PFSK-1 (cell line): ENCODE data around the gene KAZN.

Experiments
- FOXP2 ChIP-seq: optimal IDR thresholded peaks from 2 replicates; pipeline ENCODE3; 2011; ENCODE audit warnings: borderline replicate concordance, control low read depth, inconsistent platforms; ENCODE audit not compliant: insufficient read depth; ENCODE audit errors: extremely low read length, extremely low read depth
- POLR2AphosphoS5 ChIP-seq: IDR thresholded peaks from 2 replicates; pipeline ENCODE4 v1.6.1; 2012; ENCODE audit warnings: low read depth, mild to moderate bottlenecking, control low read depth, low read length, moderate library complexity
- SIN3A ChIP-seq: IDR thresholded peaks from 2 replicates; pipeline ENCODE4 v1.6.1; 2012; ENCODE audit warnings: mild to moderate bottlenecking, low read length, moderate library complexity, borderline replicate concordance; ENCODE audit not compliant: insufficient read depth
- TAF1 ChIP-seq: IDR thresholded peaks from 2 replicates; pipeline ENCODE4 v1.6.1; 2012; ENCODE audit warnings: low read length, control low read depth, borderline replicate concordance; ENCODE audit not compliant: insufficient read depth
- TF ChIP-seq, protein P1 (sequence below), 2 experiments: IDR thresholded peaks; 2 replicates each; pipeline versions ENCODE4 v1.6.1 to v1.8.0; 2011 to 2012; ENCODE audit warnings: low read depth in 2 of 2, low read length in 2 of 2, control low read depth in 1 of 2, inconsistent platforms in 1 of 2, mild to moderate bottlenecking in 1 of 2, moderate library complexity in 1 of 2; ENCODE audit not compliant: insufficient read depth in 1 of 2

Gene KAZN

DNA sequence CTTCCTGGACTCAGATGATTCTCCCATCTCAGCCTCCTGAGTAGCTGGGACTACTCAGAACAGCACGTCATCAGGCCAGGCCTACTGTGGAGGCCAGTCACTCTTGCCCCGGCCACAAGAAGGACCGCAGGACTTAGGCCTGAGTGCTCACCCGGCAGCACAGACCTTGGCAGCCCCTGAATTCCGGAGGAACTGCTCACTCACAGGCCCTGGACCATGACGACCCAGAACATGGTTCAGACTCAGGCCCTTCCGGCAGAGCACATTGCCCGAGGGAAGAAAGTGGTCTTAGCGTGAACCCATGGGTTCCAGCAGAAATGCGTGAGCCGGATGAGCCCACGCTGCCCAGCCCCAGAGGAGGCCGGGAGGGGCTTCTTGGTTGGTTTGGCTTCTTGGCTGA is 377.8 kb downstream of the KAZN start:
- TF ChIP-seq, protein P1, sequence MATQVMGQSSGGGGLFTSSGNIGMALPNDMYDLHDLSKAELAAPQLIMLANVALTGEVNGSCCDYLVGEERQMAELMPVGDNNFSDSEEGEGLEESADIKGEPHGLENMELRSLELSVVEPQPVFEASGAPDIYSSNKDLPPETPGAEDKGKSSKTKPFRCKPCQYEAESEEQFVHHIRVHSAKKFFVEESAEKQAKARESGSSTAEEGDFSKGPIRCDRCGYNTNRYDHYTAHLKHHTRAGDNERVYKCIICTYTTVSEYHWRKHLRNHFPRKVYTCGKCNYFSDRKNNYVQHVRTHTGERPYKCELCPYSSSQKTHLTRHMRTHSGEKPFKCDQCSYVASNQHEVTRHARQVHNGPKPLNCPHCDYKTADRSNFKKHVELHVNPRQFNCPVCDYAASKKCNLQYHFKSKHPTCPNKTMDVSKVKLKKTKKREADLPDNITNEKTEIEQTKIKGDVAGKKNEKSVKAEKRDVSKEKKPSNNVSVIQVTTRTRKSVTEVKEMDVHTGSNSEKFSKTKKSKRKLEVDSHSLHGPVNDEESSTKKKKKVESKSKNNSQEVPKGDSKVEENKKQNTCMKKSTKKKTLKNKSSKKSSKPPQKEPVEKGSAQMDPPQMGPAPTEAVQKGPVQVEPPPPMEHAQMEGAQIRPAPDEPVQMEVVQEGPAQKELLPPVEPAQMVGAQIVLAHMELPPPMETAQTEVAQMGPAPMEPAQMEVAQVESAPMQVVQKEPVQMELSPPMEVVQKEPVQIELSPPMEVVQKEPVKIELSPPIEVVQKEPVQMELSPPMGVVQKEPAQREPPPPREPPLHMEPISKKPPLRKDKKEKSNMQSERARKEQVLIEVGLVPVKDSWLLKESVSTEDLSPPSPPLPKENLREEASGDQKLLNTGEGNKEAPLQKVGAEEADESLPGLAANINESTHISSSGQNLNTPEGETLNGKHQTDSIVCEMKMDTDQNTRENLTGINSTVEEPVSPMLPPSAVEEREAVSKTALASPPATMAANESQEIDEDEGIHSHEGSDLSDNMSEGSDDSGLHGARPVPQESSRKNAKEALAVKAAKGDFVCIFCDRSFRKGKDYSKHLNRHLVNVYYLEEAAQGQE (IDR thresholded peaks at IDR 0.05; ENCODE audit: insufficient read depth in 1 of 2, low read depth in 2 of 2, low read length in 2 of 2) = no peak
- TF ChIP-seq SIN3A (no peak), TAF1 (no peak), FOXP2 (no peak), POLR2AphosphoS5 (no peak)

GRCh38 chr1:14977338-14977931 is 378.9 kb downstream of the KAZN start:
- TF ChIP-seq FOXP2 = no peak
- no peak for TF ChIP-seq TAF1
- TF ChIP-seq SIN3A = no peak
- TF ChIP-seq POLR2AphosphoS5 = no peak
- TF ChIP-seq, protein P1 (IDR thresholded peaks at IDR 0.05; ENCODE audit: insufficient read depth in 1 of 2, low read depth in 2 of 2, low read length in 2 of 2) = no peak

GRCh38 chr1:14980621-14981218 is 382.2 kb downstream of the KAZN start:
- TF ChIP-seq TAF1 = no peak
- TF ChIP-seq, protein P1 (IDR thresholded peaks at IDR 0.05; ENCODE audit: insufficient read depth in 1 of 2, low read depth in 2 of 2, low read length in 2 of 2) = no peak
- no peak for TF ChIP-seq FOXP2

DNA sequence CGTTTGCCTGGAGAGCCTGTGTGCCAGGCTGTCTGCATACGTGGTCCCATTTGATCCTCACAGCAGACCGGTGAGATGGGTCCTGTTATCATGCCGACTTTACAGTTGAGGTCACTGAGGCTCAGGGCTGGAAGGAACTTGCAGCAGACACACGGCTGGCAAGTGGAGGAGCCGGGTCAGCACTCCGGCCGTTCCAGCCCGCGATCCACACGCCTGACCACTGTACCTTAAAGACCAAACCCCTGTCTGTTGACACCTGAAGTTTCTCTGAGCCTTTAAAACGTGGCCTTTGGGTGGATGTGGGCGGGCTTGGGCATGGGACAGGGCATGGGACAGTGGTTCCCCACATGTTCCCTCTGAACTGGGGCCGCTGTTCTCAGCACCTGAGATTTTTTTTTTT is 383.5 kb downstream of the KAZN start:
- TF ChIP-seq SIN3A = no peak
- TF ChIP-seq, protein P1 (IDR thresholded peaks at IDR 0.05; ENCODE audit: insufficient read depth in 1 of 2, low read depth in 2 of 2, low read length in 2 of 2) = no peak
- no peak for TF ChIP-seq POLR2AphosphoS5
- no peak for TF ChIP-seq FOXP2
- no peak for TF ChIP-seq TAF1

GRCh38 chr1:14983277-14983676 is 384.8 kb downstream of the KAZN start:
- TF ChIP-seq FOXP2 (no peak), TAF1 (no peak), SIN3A (no peak), POLR2AphosphoS5 (no peak)
- TF ChIP-seq, protein P1 (IDR thresholded peaks at IDR 0.05; ENCODE audit: insufficient read depth in 1 of 2, low read depth in 2 of 2, low read length in 2 of 2) = no peak
